HuH-7.5 (cell line): ENCODE measurements around the gene RAB35.

Experiments used
- DNase-seq: peaks from one replicate; pipeline ENCODE4 v3.0.0; 2011; ENCODE audit warnings: low spot score

RAB35 gene

GRCh38 chr12:120103371-120103770, 13.2 kb downstream of the RAB35 start:
- DNase-seq = no peak

- DNase-seq = no peak
Measured at GRCh38 chr12:120103044-120103338, 13.6 kb downstream of the RAB35 start.

- DNase-seq = no peak
Measured at GRCh38 chr12:120102189-120103043, 14.1 kb downstream of the RAB35 start.

- DNase-seq = no peak
Measured at GRCh38 chr12:120101617-120102016, 14.9 kb downstream of the RAB35 start.

- DNase-seq = no peak
Measured at GRCh38 chr12:120101182-120101581, 15.4 kb downstream of the RAB35 start.

- no peak for DNase-seq
Measured at GRCh38 chr12:120100630-120101029, 15.9 kb downstream of the RAB35 start.

- no peak for DNase-seq
Measured at GRCh38 chr12:120099738-120100137, 16.8 kb downstream of the RAB35 start.

GRCh38 chr12:120098756-120099470, 17.6 kb downstream of the RAB35 start:
- no peak for DNase-seq

GRCh38 chr12:120096671-120097202, 19.8 kb downstream of the RAB35 start:
- no peak for DNase-seq

GRCh38 chr12:120095736-120096135, 20.8 kb downstream of the RAB35 start:
- no peak for DNase-seq

GRCh38 chr12:120095331-120095730, 21.2 kb downstream of the RAB35 start:
- DNase-seq = no peak

GRCh38 chr12:120094485-120094884, 22.1 kb downstream of the RAB35 start:
- DNase-seq = no peak

- no peak for DNase-seq
Measured at GRCh38 chr12:120093592-120094355, 22.8 kb downstream of the RAB35 start.

GRCh38 chr12:120093336-120093591, 23.3 kb downstream of the RAB35 start:
- no peak for DNase-seq

GRCh38 chr12:120092551-120093335, 23.8 kb downstream of the RAB35 start:
- DNase-seq = no peak

- no peak for DNase-seq
Measured at GRCh38 chr12:120091371-120092090, 25.0 kb downstream of the RAB35 start.

- no peak for DNase-seq
Measured at GRCh38 chr12:120090626-120091295, 25.8 kb downstream of the RAB35 start.

GRCh38 chr12:120090206-120090605, 26.3 kb downstream of the RAB35 start:
- no peak for DNase-seq

- DNase-seq = no peak
Measured at GRCh38 chr12:120089796-120090195, 26.8 kb downstream of the RAB35 start.

GRCh38 chr12:120089105-120089504, 27.4 kb downstream of the RAB35 start:
- DNase-seq = no peak
